Fibroblast of villous mesenchyme (primary cell): ENCODE results near the gene ACSBG1. TPM values are rescaled to one million over a fixed set of nuclear protein-coding genes. Genes with fewer than 3 reads are reported as not detected.

Experiments
- DNase-seq: peaks from one replicate; pipeline ENCODE4 v3.0.0-alpha.2; 2010; ENCODE audit warnings: low read depth
- H3K4me3 ChIP-seq: 2 replicates; pipeline ENCODE4 v1.5.1; 2011; ENCODE audit warnings: low read depth, mild to moderate bottlenecking, low read length
- total RNA-seq: library from RNA; depleted of rRNA; stranded (reverse); fragments of >200 nt; gene quantifications from 2 replicates; pipeline ENCODE4 v1.2.3, GENCODE V29; 2012
- TF ChIP-seq, protein P1 (sequence below): IDR thresholded peaks from 2 replicates; pipeline ENCODE4 v1.5.1; 2012; ENCODE audit warnings: low read depth, mild to moderate bottlenecking, low read length; ENCODE audit not compliant: insufficient read depth

Gene ACSBG1
- total RNA-seq, 1 donor: under 0.01 TPM

DNA sequence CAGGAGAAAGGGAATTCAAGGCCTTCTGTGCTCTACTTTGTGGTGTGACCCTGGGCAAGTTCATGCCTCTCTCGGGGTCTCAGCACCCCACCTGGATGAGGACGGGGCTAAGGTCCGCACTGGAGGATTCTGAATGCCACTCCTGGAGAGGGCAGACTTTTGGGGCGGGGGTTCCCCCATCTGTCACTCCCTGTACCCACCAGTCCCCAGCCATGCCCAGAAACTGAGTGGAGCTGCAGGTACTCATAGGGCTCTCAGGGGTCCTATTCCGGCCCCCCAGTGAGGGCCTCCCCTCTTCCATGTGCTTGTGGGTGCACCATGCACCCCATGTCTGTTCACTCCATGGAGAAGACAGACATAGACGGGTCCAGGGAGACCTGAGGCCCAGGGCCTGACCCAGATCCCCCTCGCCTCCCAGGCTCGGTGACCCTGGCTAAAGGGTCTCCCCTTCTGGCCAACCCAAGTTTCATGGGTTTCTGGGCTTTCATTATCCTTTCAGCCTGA, 26.0 kb downstream of the ACSBG1 start:
- H3K4me3 ChIP-seq: no peak overlapping the region
- TF ChIP-seq, protein P1, sequence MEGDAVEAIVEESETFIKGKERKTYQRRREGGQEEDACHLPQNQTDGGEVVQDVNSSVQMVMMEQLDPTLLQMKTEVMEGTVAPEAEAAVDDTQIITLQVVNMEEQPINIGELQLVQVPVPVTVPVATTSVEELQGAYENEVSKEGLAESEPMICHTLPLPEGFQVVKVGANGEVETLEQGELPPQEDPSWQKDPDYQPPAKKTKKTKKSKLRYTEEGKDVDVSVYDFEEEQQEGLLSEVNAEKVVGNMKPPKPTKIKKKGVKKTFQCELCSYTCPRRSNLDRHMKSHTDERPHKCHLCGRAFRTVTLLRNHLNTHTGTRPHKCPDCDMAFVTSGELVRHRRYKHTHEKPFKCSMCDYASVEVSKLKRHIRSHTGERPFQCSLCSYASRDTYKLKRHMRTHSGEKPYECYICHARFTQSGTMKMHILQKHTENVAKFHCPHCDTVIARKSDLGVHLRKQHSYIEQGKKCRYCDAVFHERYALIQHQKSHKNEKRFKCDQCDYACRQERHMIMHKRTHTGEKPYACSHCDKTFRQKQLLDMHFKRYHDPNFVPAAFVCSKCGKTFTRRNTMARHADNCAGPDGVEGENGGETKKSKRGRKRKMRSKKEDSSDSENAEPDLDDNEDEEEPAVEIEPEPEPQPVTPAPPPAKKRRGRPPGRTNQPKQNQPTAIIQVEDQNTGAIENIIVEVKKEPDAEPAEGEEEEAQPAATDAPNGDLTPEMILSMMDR: no peak

GRCh38 chr15:78207641-78208340, 26.6 kb downstream of the ACSBG1 start:
- no peak overlapping the region for H3K4me3 ChIP-seq
- TF ChIP-seq, protein P1: no peak
- DNase-seq: no peak

More for the DNA sequence above, 26.0 kb downstream of the ACSBG1 start:
- DNase-seq: no peak

GRCh38 chr15:78207110-78207458, 27.3 kb downstream of the ACSBG1 start:
- H3K4me3 ChIP-seq: no peak overlapping the region
- TF ChIP-seq, protein P1: no peak
- no peak for DNase-seq

GRCh38 chr15:78206326-78207109, 27.8 kb downstream of the ACSBG1 start:
- TF ChIP-seq, protein P1: no peak
- no peak overlapping the region for H3K4me3 ChIP-seq
- peak; percentile 17 for DNase-seq

- DNase-seq: no peak
- TF ChIP-seq, protein P1: no peak
- no peak overlapping the region for H3K4me3 ChIP-seq
Observed at GRCh38 chr15:78205856-78206255, 28.5 kb downstream of the ACSBG1 start.

DNA sequence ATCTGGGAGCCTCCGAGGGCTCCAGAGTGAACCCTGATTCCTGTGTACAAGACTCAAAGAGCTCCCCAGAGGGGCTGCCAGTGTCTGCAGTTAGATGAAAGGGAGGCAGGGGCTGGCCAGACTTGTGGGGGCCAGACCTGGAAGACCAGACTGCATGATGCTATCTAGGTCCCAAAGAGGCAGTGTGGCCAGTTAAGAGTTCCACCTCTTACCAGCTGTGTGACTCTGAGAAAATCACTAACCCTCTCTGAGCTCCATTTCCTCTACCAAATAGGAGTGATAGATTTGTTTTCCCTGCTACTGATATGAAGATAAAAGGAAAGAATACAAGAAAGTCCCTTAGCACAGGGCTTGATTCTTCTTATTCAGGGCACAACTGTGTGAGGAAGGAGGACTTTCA, 29.0 kb downstream of the ACSBG1 start:
- DNase-seq: no peak

More for the DNA sequence above, 29.0 kb downstream of the ACSBG1 start:
- TF ChIP-seq, protein P1: no peak
- no peak overlapping the region for H3K4me3 ChIP-seq
